Neural crest cell (in vitro differentiated cells): ENCODE results near the gene INS. TPM values are rescaled to one million over a fixed set of nuclear protein-coding genes. Genes with fewer than 3 reads are reported as not detected.

Experiments
- DNase-seq: peaks from one replicate; pipeline ENCODE4 v3.0.0; 2021; ENCODE audit warnings: low read depth, mixed read lengths, low spot score
- H3K27ac Mint-ChIP-seq: one replicate; pipeline ENCODE4 v1.8.0; 2021; ENCODE audit warnings: mild to moderate bottlenecking, mixed read lengths; ENCODE audit not compliant: unreplicated experiment
- H3K27me3 Mint-ChIP-seq: 2 replicates; pipeline ENCODE4 v1.8.0; 2021; ENCODE audit warnings: low read depth, mild to moderate bottlenecking, mixed read lengths
- H3K36me3 Mint-ChIP-seq: 2 replicates; pipeline ENCODE4 v1.8.0; 2021; ENCODE audit warnings: low read depth, mild to moderate bottlenecking, mixed read lengths
- H3K4me1 Mint-ChIP-seq: 2 replicates; pipeline ENCODE4 v1.8.0; 2021; ENCODE audit warnings: mixed read lengths
- H3K4me3 Mint-ChIP-seq: one replicate; pipeline ENCODE4 v1.8.0; 2021; ENCODE audit warnings: mild to moderate bottlenecking, mixed read lengths
- H3K9me3 Mint-ChIP-seq: 2 replicates; pipeline ENCODE4 v1.8.0; 2021; ENCODE audit warnings: mixed read lengths
- total RNA-seq: library from RNA; stranded (reverse); gene quantifications from 2 replicates; pipeline ENCODE4 v1.2.1, GENCODE V29; 2021
- TF ChIP-seq, protein P1 (sequence below): fragments of 200-600 bp; sonication (generic); conservative IDR thresholded peaks from 2 replicates; pipeline ENCODE4 v1.5.0; 2021; ENCODE audit warnings: antibody characterized with exemption, mild to moderate bottlenecking

The INS gene
- total RNA-seq, 1 donor from 2014 or later = not detected

DNA sequence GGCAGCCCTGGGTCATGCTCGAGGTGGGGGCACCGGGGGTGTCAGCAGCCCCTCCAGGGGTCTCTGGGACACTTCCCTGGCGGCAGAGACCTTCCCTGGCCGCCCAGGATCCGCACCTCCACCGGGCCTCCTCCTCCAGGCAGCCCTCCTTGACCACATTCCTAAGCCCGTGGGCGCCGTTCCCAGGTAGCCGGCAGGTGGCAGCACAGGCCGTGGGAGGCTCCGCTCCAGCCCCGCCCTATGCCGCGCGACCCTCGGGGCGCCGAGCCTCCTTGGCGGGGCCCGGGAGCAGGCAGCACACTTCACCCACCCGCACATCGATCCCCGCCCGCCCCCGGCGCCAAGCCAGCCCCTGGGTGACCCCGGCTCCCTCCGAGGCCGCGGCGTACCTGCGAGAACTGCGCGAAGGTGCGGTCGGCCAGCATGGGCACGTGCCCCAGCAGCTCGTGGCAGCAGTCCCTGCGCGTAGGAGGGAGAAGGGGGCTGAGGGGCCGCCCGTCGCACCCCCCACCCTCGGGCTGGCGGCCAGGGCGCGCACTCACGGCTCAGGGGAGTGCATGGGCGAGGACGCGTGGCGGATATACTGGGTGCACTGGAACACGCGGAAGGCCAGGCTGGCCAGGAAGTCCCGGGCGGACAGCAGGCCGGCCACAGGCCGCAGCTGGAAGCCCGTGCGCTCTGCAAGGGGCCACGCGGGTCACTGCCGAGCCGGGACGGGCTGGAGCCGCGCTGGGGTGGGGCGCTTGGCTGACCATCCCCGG, 5.3 kb upstream of the INS start:
- H3K27me3 Mint-ChIP-seq = no peaks in the 10 kb centered on the region
- no peaks in the 10 kb centered on the region for H3K9me3 Mint-ChIP-seq
- H3K4me1 Mint-ChIP-seq = peaks cover 3% of the 10 kb centered on the region
- no peak overlapping the region for H3K4me3 Mint-ChIP-seq
- H3K27ac Mint-ChIP-seq = no peak overlapping the region
- no peaks in the 10 kb centered on the region for H3K36me3 Mint-ChIP-seq
- peak; percentile 67 for DNase-seq
- TF ChIP-seq, protein P1, sequence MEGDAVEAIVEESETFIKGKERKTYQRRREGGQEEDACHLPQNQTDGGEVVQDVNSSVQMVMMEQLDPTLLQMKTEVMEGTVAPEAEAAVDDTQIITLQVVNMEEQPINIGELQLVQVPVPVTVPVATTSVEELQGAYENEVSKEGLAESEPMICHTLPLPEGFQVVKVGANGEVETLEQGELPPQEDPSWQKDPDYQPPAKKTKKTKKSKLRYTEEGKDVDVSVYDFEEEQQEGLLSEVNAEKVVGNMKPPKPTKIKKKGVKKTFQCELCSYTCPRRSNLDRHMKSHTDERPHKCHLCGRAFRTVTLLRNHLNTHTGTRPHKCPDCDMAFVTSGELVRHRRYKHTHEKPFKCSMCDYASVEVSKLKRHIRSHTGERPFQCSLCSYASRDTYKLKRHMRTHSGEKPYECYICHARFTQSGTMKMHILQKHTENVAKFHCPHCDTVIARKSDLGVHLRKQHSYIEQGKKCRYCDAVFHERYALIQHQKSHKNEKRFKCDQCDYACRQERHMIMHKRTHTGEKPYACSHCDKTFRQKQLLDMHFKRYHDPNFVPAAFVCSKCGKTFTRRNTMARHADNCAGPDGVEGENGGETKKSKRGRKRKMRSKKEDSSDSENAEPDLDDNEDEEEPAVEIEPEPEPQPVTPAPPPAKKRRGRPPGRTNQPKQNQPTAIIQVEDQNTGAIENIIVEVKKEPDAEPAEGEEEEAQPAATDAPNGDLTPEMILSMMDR = peak; percentile 80

DNA sequence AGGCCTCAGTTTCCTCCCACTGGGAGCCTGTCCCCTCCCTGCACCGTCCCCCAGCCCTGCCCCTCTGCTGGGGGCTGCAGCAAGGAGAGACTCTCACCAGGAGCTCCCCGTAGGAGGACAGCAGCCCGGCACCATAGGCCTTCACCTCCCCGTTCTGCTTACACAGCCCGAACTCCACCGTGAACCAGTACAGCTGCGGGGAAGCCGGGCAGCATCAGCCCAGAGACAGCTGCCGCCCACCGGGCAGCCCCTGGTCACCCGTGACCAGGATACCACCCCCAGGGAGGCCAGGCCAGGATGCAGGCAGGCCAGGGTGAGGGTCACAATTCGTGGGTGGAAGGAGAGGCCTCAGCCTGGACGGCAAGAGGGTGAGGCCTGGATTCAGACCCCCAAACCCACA, 4.6 kb upstream of the INS start:
- DNase-seq = no peak
- H3K4me3 Mint-ChIP-seq = no peak overlapping the region
- H3K36me3 Mint-ChIP-seq = no peaks in the 10 kb centered on the region
- TF ChIP-seq, protein P1 = no peak
- H3K4me1 Mint-ChIP-seq = peaks cover 3% of the 10 kb centered on the region
- no peaks in the 10 kb centered on the region for H3K27me3 Mint-ChIP-seq
- H3K27ac Mint-ChIP-seq = no peak overlapping the region
- no peaks in the 10 kb centered on the region for H3K9me3 Mint-ChIP-seq

DNA sequence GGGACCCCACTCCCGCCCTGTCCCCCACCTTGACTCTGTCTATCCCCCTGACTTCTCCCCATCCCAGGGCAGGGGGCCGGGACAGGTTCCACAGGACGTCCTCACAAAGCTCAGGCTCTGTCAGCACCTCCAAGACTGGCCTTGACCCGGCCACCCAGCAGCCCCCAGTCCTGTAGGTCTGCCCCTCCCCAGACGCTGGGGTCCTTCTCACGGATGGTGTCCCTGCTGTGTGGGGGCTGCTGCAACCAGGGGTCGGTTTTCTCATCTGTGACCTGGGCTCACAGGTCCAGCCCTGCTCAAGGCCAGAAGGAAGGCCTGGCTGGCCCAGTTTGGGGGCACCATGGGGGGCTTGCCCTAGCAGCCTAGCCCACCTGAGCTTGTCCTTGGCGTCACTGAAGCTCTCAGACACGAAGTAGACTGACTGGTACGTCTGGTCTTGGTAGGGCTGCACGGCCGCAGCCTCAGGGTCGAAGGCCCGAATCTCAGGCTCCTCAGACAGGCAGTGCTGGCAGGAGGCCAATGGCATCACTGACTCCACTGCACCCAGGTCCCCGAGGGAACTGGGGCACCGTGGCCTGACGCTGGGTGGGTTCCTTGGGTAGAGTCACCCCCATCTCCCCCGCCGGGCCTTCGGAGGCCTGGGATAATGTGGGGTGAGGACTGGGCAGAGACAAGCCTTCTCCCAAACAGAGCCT, 4.0 kb upstream of the INS start:
- DNase-seq = no peak
- H3K27ac Mint-ChIP-seq = no peak overlapping the region
- H3K27me3 Mint-ChIP-seq = no peaks in the 10 kb centered on the region
- H3K4me1 Mint-ChIP-seq = peaks cover 3% of the 10 kb centered on the region
- TF ChIP-seq, protein P1 = no peak
- no peaks in the 10 kb centered on the region for H3K36me3 Mint-ChIP-seq
- no peaks in the 10 kb centered on the region for H3K9me3 Mint-ChIP-seq
- no peak overlapping the region for H3K4me3 Mint-ChIP-seq

DNA sequence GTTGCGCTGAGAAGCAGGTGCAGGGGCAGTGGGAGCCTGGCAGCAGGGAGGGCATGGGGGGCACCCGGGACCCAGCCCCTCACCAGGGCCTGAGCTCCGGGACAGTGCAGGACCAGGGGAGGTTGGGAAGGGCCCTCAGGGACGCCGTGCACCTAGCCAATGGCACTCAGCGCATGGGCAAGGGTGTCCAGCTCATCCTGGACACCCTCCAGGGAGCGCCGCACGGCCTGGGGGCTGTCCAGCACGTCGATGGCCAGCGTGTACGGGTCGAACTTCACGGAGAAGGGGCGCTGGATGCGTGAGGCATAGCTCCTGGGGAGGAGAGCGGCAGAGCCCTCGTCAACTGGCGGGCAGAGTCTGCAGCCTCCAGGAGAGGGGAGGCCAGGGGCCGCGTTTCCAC, 3.1 kb upstream of the INS start:
- no peak for DNase-seq
- Mint-ChIP-seq H3K27ac (no peak overlapping the region), H3K36me3 (no peaks in the 10 kb centered on the region), H3K4me1 (peaks cover 3% of the 10 kb centered on the region), H3K9me3 (no peaks in the 10 kb centered on the region), H3K27me3 (no peaks in the 10 kb centered on the region), H3K4me3 (no peak overlapping the region)
- TF ChIP-seq, protein P1 = no peak

DNA sequence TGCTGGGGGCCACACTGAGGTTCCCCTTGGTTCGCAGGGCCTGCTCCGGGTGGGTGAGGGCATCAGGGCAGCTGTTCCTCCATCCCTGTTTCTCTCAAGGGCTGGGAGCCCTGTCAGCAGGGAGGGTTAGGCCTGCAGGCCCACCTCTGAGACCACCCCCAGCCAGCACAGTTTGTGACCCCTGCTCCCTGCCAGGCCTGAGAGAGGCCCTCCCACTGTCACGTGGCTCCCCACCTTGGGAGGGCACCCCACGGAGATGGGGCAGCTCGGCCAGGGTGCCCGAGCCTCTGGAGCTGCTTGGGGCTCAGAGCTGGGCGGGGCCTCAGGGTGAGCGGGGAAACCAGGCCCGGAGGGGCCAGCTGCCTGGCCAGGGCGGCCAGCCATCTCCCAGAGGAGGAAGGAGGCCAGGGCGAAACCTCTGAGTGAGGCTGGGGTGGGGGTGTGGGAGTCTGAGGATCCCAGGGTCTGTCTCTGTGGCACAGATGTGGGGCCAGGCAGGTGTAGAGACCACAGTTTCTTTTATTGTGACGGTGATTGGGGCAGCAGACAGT, 2.5 kb upstream of the INS start:
- no peaks in the 10 kb centered on the region for H3K9me3 Mint-ChIP-seq
- no peak overlapping the region for H3K4me3 Mint-ChIP-seq
- H3K27ac Mint-ChIP-seq = no peak overlapping the region
- TF ChIP-seq, protein P1 = no peak
- H3K27me3 Mint-ChIP-seq = no peaks in the 10 kb centered on the region
- H3K36me3 Mint-ChIP-seq = no peaks in the 10 kb centered on the region
- H3K4me1 Mint-ChIP-seq = peaks cover 3% of the 10 kb centered on the region
- DNase-seq = no peak
